Mesenchymal stem cell (in vitro differentiated cells and primary cell): Measurements from ENCODE around the gene PDK4.
A peak's percentile ranks its signal among the peaks of the same experiment; 100 is the strongest.

Experiments
- DNase-seq: peaks from one replicate; pipeline ENCODE4 v3.0.0-alpha.2; 2013
- H2AFZ ChIP-seq: one replicate; pipeline ENCODE4 v1.6.1; 2013; ENCODE audit warnings: low read depth, mild to moderate bottlenecking, control low read depth, inconsistent platforms, low read length, moderate library complexity
- H2AK5ac ChIP-seq: 2 replicates; pipeline ENCODE4 v1.6.1; 2013; ENCODE audit warnings: low read length, moderate library complexity, mild to moderate bottlenecking, inconsistent platforms; ENCODE audit not compliant: severe bottlenecking
- H2BK120ac ChIP-seq: one replicate; pipeline ENCODE4 v1.6.1; 2013; ENCODE audit warnings: low read depth, mild to moderate bottlenecking, inconsistent platforms, low read length, moderate library complexity
- H2BK12ac ChIP-seq, 2 experiments: one replicate each; pipeline ENCODE4 v1.6.1; 2013; ENCODE audit warnings: inconsistent platforms in 2 of 2, low read length in 2 of 2, mild to moderate bottlenecking in 2 of 2, moderate library complexity in 2 of 2, control low read depth in 1 of 2
- H2BK15ac ChIP-seq: one replicate; pipeline ENCODE4 v1.6.1; 2013; ENCODE audit warnings: mild to moderate bottlenecking, low read depth, inconsistent platforms; ENCODE audit not compliant: poor library complexity, severe bottlenecking
- H2BK5ac ChIP-seq: 2 replicates; pipeline ENCODE4 v1.6.1; 2013; ENCODE audit warnings: low read depth, mild to moderate bottlenecking, low read length, control low read depth, inconsistent platforms; ENCODE audit not compliant: poor library complexity, severe bottlenecking
- H3K14ac ChIP-seq, 2 experiments: one replicate each; pipeline ENCODE4 v1.6.1; 2013; ENCODE audit warnings: inconsistent platforms in 2 of 2, low read length in 2 of 2, control low read depth in 1 of 2, mild to moderate bottlenecking in 1 of 2, moderate library complexity in 1 of 2
- H3K18ac ChIP-seq, 2 experiments: one replicate each; pipeline ENCODE4 v1.6.1; 2013; ENCODE audit warnings: inconsistent platforms in 2 of 2, low read length in 2 of 2, control low read depth in 1 of 2, low read depth in 1 of 2, mild to moderate bottlenecking in 1 of 2
- H3K23ac ChIP-seq, 2 experiments: one replicate each; pipeline ENCODE4 v1.6.1; 2013; ENCODE audit warnings: inconsistent platforms in 2 of 2, low read length in 2 of 2, mild to moderate bottlenecking in 2 of 2, moderate library complexity in 2 of 2, control low read depth in 1 of 2
- H3K27ac ChIP-seq: 2 replicates; pipeline ENCODE4 v1.5.1; 2013; ENCODE audit warnings: mild to moderate bottlenecking, moderate library complexity, low read length, control low read depth, inconsistent platforms; ENCODE audit not compliant: poor library complexity, severe bottlenecking
- H3K27me3 ChIP-seq, 2 experiments: 2 replicates each; pipeline versions ENCODE4 v1.6.1 to v1.7.0; 2013; ENCODE audit warnings: low read length in 2 of 2, mild to moderate bottlenecking in 2 of 2, moderate library complexity in 2 of 2, control low read depth in 1 of 2, inconsistent platforms in 1 of 2; ENCODE audit not compliant: control insufficient read depth in 1 of 2, insufficient read depth in 1 of 2
- H3K36me3 ChIP-seq, 2 experiments: 2 replicates each; pipeline versions ENCODE4 v1.6.1 to v1.7.0; 2013; ENCODE audit warnings: low read length in 2 of 2, control low read depth in 1 of 2, inconsistent platforms in 1 of 2, low read depth in 1 of 2, mild to moderate bottlenecking in 1 of 2; ENCODE audit not compliant: insufficient read depth in 2 of 2, control insufficient read depth in 1 of 2
- H3K4ac ChIP-seq, 2 experiments: one replicate each; pipeline ENCODE4 v1.6.1; 2013; ENCODE audit warnings: inconsistent platforms in 2 of 2, low read length in 2 of 2, mild to moderate bottlenecking in 2 of 2, moderate library complexity in 2 of 2, control low read depth in 1 of 2, low read depth in 1 of 2
- H3K4me1 ChIP-seq: 2 replicates; pipeline ENCODE4 v1.6.1; 2013; ENCODE audit warnings: low read depth, low read length, control low read depth; ENCODE audit not compliant: control insufficient read depth, insufficient read depth
- H3K4me2 ChIP-seq: 2 replicates; pipeline ENCODE4 v1.6.1; 2013; ENCODE audit warnings: low read length, mild to moderate bottlenecking, inconsistent platforms; ENCODE audit not compliant: poor library complexity, severe bottlenecking
- H3K4me3 ChIP-seq, 2 experiments: 2 replicates each; pipeline versions ENCODE4 v1.5.1 to v1.7.0; 2013; ENCODE audit warnings: low read length in 2 of 2, mild to moderate bottlenecking in 2 of 2, control low read depth in 1 of 2, low read depth in 1 of 2; ENCODE audit not compliant: insufficient read depth in 1 of 2
- H3K79me1 ChIP-seq: replicated peaks from 2 replicates; pipeline ENCODE4 v1.6.1; 2013; ENCODE audit warnings: mild to moderate bottlenecking, control low read depth, low read length, inconsistent platforms; ENCODE audit not compliant: poor library complexity, severe bottlenecking
- H3K9ac ChIP-seq: 2 replicates; pipeline ENCODE4 v1.7.0; 2013; ENCODE audit warnings: mild to moderate bottlenecking, low read length, moderate library complexity
- H3K9me3 ChIP-seq: 2 replicates; pipeline ENCODE4 v1.7.0; 2013; ENCODE audit warnings: mild to moderate bottlenecking, low read length; ENCODE audit not compliant: control insufficient read depth
- H4K8ac ChIP-seq: one replicate; pipeline ENCODE4 v1.6.1; 2013; ENCODE audit warnings: inconsistent platforms, mild to moderate bottlenecking, low read length, moderate library complexity
- H4K91ac ChIP-seq: one replicate; pipeline ENCODE4 v1.6.1; 2013; ENCODE audit warnings: mild to moderate bottlenecking, low read length, inconsistent platforms
- WGBS: methylation state at CpG from one replicate; pipeline ENCODE4 v1.1.7; 2013; ENCODE audit warnings: mixed read lengths; 5-methylcytosine and 5-hydroxymethylcytosine counted together

Gene PDK4

GRCh38 chr7:95599069-95599468, 2.8 kb upstream of the PDK4 start:
- Histone ChIP-seq H3K4me1 (peaks cover 6% of the 10 kb centered on the region), H4K91ac (no peak overlapping the region), H2BK5ac (no peak overlapping the region), H3K4me2 (no peak overlapping the region), H3K36me3 (no peaks in the 10 kb centered on the region), H2BK15ac (no peak overlapping the region), H2BK120ac (no peak overlapping the region), H3K23ac (no peak overlapping the region), H3K27me3 (no peaks in the 10 kb centered on the region), H3K9me3 (no peaks in the 10 kb centered on the region), H2AK5ac (no peak overlapping the region), H3K27ac (no peak overlapping the region), H3K4ac (no peak overlapping the region), H3K9ac (no peak overlapping the region), H3K14ac (no peak overlapping the region), H3K79me1 (peaks cover 5% of the 10 kb centered on the region), H3K4me3 (no peak overlapping the region), H3K18ac (no peak overlapping the region), H2BK12ac (no peak overlapping the region), H2AFZ (no peak overlapping the region), H4K8ac (no peak overlapping the region)
- no peak for DNase-seq

GRCh38 chr7:95598511-95598910, 2.2 kb upstream of the PDK4 start:
- no peaks in the 10 kb centered on the region for H3K36me3 ChIP-seq
- H4K91ac ChIP-seq: no peak overlapping the region
- no peak overlapping the region for H3K23ac ChIP-seq
- H3K9ac ChIP-seq: no peak overlapping the region
- H4K8ac ChIP-seq: no peak overlapping the region
- no peak overlapping the region for H2BK120ac ChIP-seq
- no peak overlapping the region for H2AFZ ChIP-seq
- no peaks in the 10 kb centered on the region for H3K27me3 ChIP-seq
- peaks cover 5% of the 10 kb centered on the region for H3K79me1 ChIP-seq
- H2BK12ac ChIP-seq: no peak overlapping the region
- no peak overlapping the region for H2BK5ac ChIP-seq
- 83% methylated on average over 1 of the region's 1 CpG for WGBS
- no peak overlapping the region for H3K4me3 ChIP-seq
- no peak overlapping the region for H2BK15ac ChIP-seq
- H3K4me1 ChIP-seq: peaks cover 6% of the 10 kb centered on the region
- H2AK5ac ChIP-seq: no peak overlapping the region
- no peak overlapping the region for H3K27ac ChIP-seq
- H3K14ac ChIP-seq: no peak overlapping the region
- H3K4me2 ChIP-seq: no peak overlapping the region
- no peak overlapping the region for H3K18ac ChIP-seq
- no peak overlapping the region for H3K4ac ChIP-seq
- H3K9me3 ChIP-seq: no peaks in the 10 kb centered on the region
- DNase-seq: no peak

GRCh38 chr7:95595746-95596197, 544 bp downstream of the PDK4 start:
- H2BK15ac ChIP-seq: no peak overlapping the region
- no peak overlapping the region for H2BK120ac ChIP-seq
- H3K4me1 ChIP-seq: peaks cover 6% of the 10 kb centered on the region
- peak overlapping the region; percentile 90 for H3K4me2 ChIP-seq
- H3K23ac ChIP-seq: peak overlapping the region in 1 of 2 experiments; percentile 94
- H2AK5ac ChIP-seq: no peak overlapping the region
- H3K9me3 ChIP-seq: no peaks in the 10 kb centered on the region
- no peak overlapping the region for H2BK5ac ChIP-seq
- H2AFZ ChIP-seq: peak overlapping the region; percentile 100
- H3K36me3 ChIP-seq: peaks cover 0 to 3% of the 10 kb centered on the region in 2 experiments
- H3K4ac ChIP-seq: peak overlapping the region in 1 of 2 experiments; percentile 85
- peak overlapping the region in 1 of 2 experiments; percentile 99 for H3K14ac ChIP-seq
- no peak overlapping the region for H3K27ac ChIP-seq
- 33% methylated on average over 8 of the region's 8 CpGs for WGBS
- H3K18ac ChIP-seq: peak overlapping the region; percentile 75 to 99
- peaks cover 5% of the 10 kb centered on the region for H3K79me1 ChIP-seq
- H4K8ac ChIP-seq: peak overlapping the region; percentile 8
- H3K27me3 ChIP-seq: no peaks in the 10 kb centered on the region
- H4K91ac ChIP-seq: no peak overlapping the region
- H2BK12ac ChIP-seq: peak overlapping the region in 1 of 2 experiments; percentile 99
- no peak for DNase-seq
- peak overlapping the region; percentile 83 for H3K9ac ChIP-seq
- H3K4me3 ChIP-seq: peak overlapping the region; percentile 91

GRCh38 chr7:95594185-95594584, 2.1 kb downstream of the PDK4 start:
- H2BK15ac ChIP-seq: no peak overlapping the region
- H3K27ac ChIP-seq: no peak overlapping the region

More at GRCh38 chr7:95594185-95594584, 2.1 kb downstream of the PDK4 start:
- Histone ChIP-seq H3K9me3 (no peaks in the 10 kb centered on the region), H3K4me1 (peaks cover 6% of the 10 kb centered on the region), H3K4me3 (no peak overlapping the region), H3K79me1 (peaks cover 5% of the 10 kb centered on the region), H3K4ac (no peak overlapping the region), H3K9ac (no peak overlapping the region), H2AK5ac (no peak overlapping the region), H2AFZ (no peak overlapping the region), H3K27me3 (no peaks in the 10 kb centered on the region), H3K36me3 (peaks cover 0 to 3% of the 10 kb centered on the region in 2 experiments), H2BK120ac (no peak overlapping the region), H4K8ac (no peak overlapping the region), H3K14ac (no peak overlapping the region), H3K4me2 (no peak overlapping the region), H4K91ac (no peak overlapping the region), H2BK12ac (no peak overlapping the region), H3K18ac (no peak overlapping the region), H2BK5ac (no peak overlapping the region), H3K23ac (no peak overlapping the region)
- no peak for DNase-seq
